GM19351 (cell line): ENCODE measurements around the gene SPP1.
"Not testable (repeated sequence)": the region's sequence is repeated elsewhere in the genome, so short reads cannot be mapped to it uniquely, and the experiment has no call there.

Source experiments
- ATAC-seq: cut with Tn5 transposase; IDR thresholded peaks from one replicate; pipeline ENCODE4 v1.9.1; 2021; ENCODE audit warnings: mild to moderate bottlenecking, moderate library complexity; ENCODE audit not compliant: unreplicated experiment

Gene SPP1

GRCh38 chr4:87985097-87985886 lies 9.8 kb downstream of the SPP1 start:
- peak; percentile 70 for ATAC-seq

- no peak for ATAC-seq
These were observed 10.3 kb downstream of the SPP1 start for GRCh38 chr4:87985887-87986200.

GRCh38 chr4:87986508-87986907 lies 11.0 kb downstream of the SPP1 start:
- no peak for ATAC-seq

- ATAC-seq, result no peak
These were observed 14.3 kb downstream of the SPP1 start for GRCh38 chr4:87989765-87990164.

GRCh38 chr4:87995435-87995834 lies 19.9 kb downstream of the SPP1 start:
- ATAC-seq, result no peak

- ATAC-seq, result not testable (repeated sequence)
These were observed 23.7 kb downstream of the SPP1 start for GRCh38 chr4:87999191-87999691.

GRCh38 chr4:88001871-88002270 lies 26.4 kb downstream of the SPP1 start:
- ATAC-seq, result no peak

GRCh38 chr4:88002786-88003185 lies 27.3 kb downstream of the SPP1 start:
- no peak for ATAC-seq

GRCh38 chr4:88003261-88003660 lies 27.7 kb downstream of the SPP1 start:
- no peak for ATAC-seq

GRCh38 chr4:88005076-88005475 lies 29.6 kb downstream of the SPP1 start:
- no peak for ATAC-seq

GRCh38 chr4:88005946-88006345 lies 30.4 kb downstream of the SPP1 start:
- no peak for ATAC-seq

- no peak for ATAC-seq
These were observed 31.4 kb downstream of the SPP1 start for GRCh38 chr4:88006956-88007303.

- ATAC-seq, result peak; percentile 82
These were observed 32.0 kb downstream of the SPP1 start, which contains the start of gene PKD2 for GRCh38 chr4:88007304-88008121. Gene PKD2 (plus strand): TSS chr4:88007635. CDS start chr4:88007734, 99 bp downstream.

GRCh38 chr4:88008122-88008742 lies 32.7 kb downstream of the SPP1 start:
- ATAC-seq, result peak; percentile 34

- peak; percentile 22 for ATAC-seq
These were observed 33.2 kb downstream of the SPP1 start for GRCh38 chr4:88008743-88009171.

GRCh38 chr4:88009871-88010270 lies 34.4 kb downstream of the SPP1 start:
- ATAC-seq, result no peak

GRCh38 chr4:88010966-88011365 lies 35.5 kb downstream of the SPP1 start:
- ATAC-seq, result no peak

GRCh38 chr4:88012647-88013046 lies 37.1 kb downstream of the SPP1 start:
- peak; percentile 46 for ATAC-seq

GRCh38 chr4:88014386-88014905 lies 38.9 kb downstream of the SPP1 start:
- no peak for ATAC-seq

GRCh38 chr4:88015659-88016295 lies 40.3 kb downstream of the SPP1 start:
- ATAC-seq, result no peak
